ENCODE measurements around the gene FBXO47. TPM values are rescaled to one million over a fixed set of nuclear protein-coding genes. Genes with fewer than 3 reads are reported as not detected.
"Not testable (repeated sequence)": the region's sequence is repeated elsewhere in the genome, so short reads cannot be mapped to it uniquely, and the experiment has no call there.

The FBXO47 gene
- total and polyA plus RNA-seq, 2 donors (not counting 3 experiments of a cell fraction or from before 2014, with no cell fraction given), result not detected

- no peak overlapping the region for H3K4me2 ChIP-seq (ENCODE audit: insufficient read depth, low read length)
- H3K36me3 ChIP-seq (ENCODE audit: control insufficient read depth in 2 of 2, extremely low read depth in 1 of 2, insufficient read depth in 2 of 2, low read length in 2 of 2), result no peaks in the 10 kb centered on the region
- intact Hi-C loops (cut with micrococcal nuclease) (no loop called here), dilution Hi-C loops (cut with MboI; ENCODE audit: extremely low pct_ligation_motif_present, low sequenced_read_pairs) (no loop called here)
- no peak for FAIRE-seq
- H3K4me3 ChIP-seq (replicated peaks in 1 of 3; ENCODE audit: insufficient read depth in 1 of 3, low read depth in 1 of 3, low read length in 3 of 3), result no peak overlapping the region
- no peaks in the 10 kb centered on the region for H4K20me1 ChIP-seq (replicated peaks; ENCODE audit: control insufficient read depth, extremely low read depth, insufficient read depth, low read length)
- no peak for DNase-seq (ENCODE audit: low read depth, low spot score)
- no TSS peak for BruUV-seq (replicated peaks)
- H3K9ac ChIP-seq (replicated peaks; ENCODE audit: extremely low read depth, insufficient read depth, low read length), result no peak overlapping the region
- peaks cover 0 to 14% of the 10 kb centered on the region in 2 experiments for H3K27me3 ChIP-seq (ENCODE audit: control insufficient read depth in 2 of 2, insufficient read depth in 2 of 2, low read length in 2 of 2)
- no peak overlapping the region for H2AFZ ChIP-seq (ENCODE audit: low read depth, low read length)
- ChIA-PET CTCF (interaction anchor here (0.8 to 1.4 kb wide), 5 partner anchors 8 to 213 kb away, joined by 4 to 5 read pairs (median 4); no protein-coding TSS in a partner anchor), POLR2A (no interaction called here)
- no peaks in the 10 kb centered on the region for H3K4me1 ChIP-seq (ENCODE audit: control insufficient read depth, extremely low read depth, insufficient read depth, low read length)
- H3K79me2 ChIP-seq (ENCODE audit: control insufficient read depth, insufficient read depth, low read length), result no peaks in the 10 kb centered on the region
- no peaks in the 10 kb centered on the region for H3K9me1 ChIP-seq (replicated peaks; ENCODE audit: control insufficient read depth, extremely low read depth, insufficient read depth, low read length)
- no peak overlapping the region for H3K27ac ChIP-seq (ENCODE audit: insufficient read depth, low read depth, low read length)
- H3K9me3 ChIP-seq (replicated peaks; ENCODE audit: control insufficient read depth, insufficient read depth, low read length), result no peaks in the 10 kb centered on the region
- no peak for TF ChIP-seq CTCF (IDR thresholded peaks at IDR 0.05; ENCODE audit: extremely low read depth in 1 of 2, insufficient read depth in 1 of 2, low read depth in 1 of 2, low read length in 2 of 2)
- TF ChIP-seq EZH2 (IDR thresholded peaks at IDR 0.05; ENCODE audit: borderline replicate concordance, low read depth, low read length, severe bottlenecking), result no peak
Measured at GRCh38 chr17:38939987-38940386, 27.2 kb downstream of the FBXO47 start.

- H3K27ac ChIP-seq (ENCODE audit: insufficient read depth, low read depth, low read length); H3K9me1 ChIP-seq (replicated peaks; ENCODE audit: control insufficient read depth, extremely low read depth, insufficient read depth, low read length); H4K20me1 ChIP-seq (replicated peaks; ENCODE audit: control insufficient read depth, extremely low read depth, insufficient read depth, low read length); intact Hi-C loops (cut with micrococcal nuclease); H3K4me3 ChIP-seq (replicated peaks in 1 of 3; ENCODE audit: insufficient read depth in 1 of 3, low read depth in 1 of 3, low read length in 3 of 3); DNase-seq (ENCODE audit: low read depth, low spot score); FAIRE-seq; BruUV-seq (replicated peaks); H3K4me1 ChIP-seq (ENCODE audit: control insufficient read depth, extremely low read depth, insufficient read depth, low read length); H3K36me3 ChIP-seq (ENCODE audit: control insufficient read depth in 2 of 2, extremely low read depth in 1 of 2, insufficient read depth in 2 of 2, low read length in 2 of 2); H3K9ac ChIP-seq (replicated peaks; ENCODE audit: extremely low read depth, insufficient read depth, low read length); H3K79me2 ChIP-seq (ENCODE audit: control insufficient read depth, insufficient read depth, low read length); H3K9me3 ChIP-seq (replicated peaks; ENCODE audit: control insufficient read depth, insufficient read depth, low read length); POLR2A ChIA-PET; H3K4me2 ChIP-seq (ENCODE audit: insufficient read depth, low read length); H2AFZ ChIP-seq (ENCODE audit: low read depth, low read length); dilution Hi-C loops (cut with MboI; ENCODE audit: extremely low pct_ligation_motif_present, low sequenced_read_pairs): not testable (repeated sequence)
- CTCF ChIA-PET, result interaction anchor here (0.9 to 3.4 kb wide), 3 partner anchors 9 to 49 kb away, joined by 3 to 17 read pairs (median 6); no protein-coding TSS in a partner anchor
- H3K27me3 ChIP-seq (ENCODE audit: control insufficient read depth in 2 of 2, insufficient read depth in 2 of 2, low read length in 2 of 2), result peaks cover 0 to 14% of the 10 kb centered on the region in 2 experiments
Measured at GRCh38 chr17:38933962-38934361, 33.2 kb downstream of the FBXO47 start.

- H3K36me3 ChIP-seq (ENCODE audit: control insufficient read depth in 2 of 2, extremely low read depth in 1 of 2, insufficient read depth in 2 of 2, low read length in 2 of 2); FAIRE-seq; H3K4me2 ChIP-seq (ENCODE audit: insufficient read depth, low read length); H3K9me3 ChIP-seq (replicated peaks; ENCODE audit: control insufficient read depth, insufficient read depth, low read length); H3K27me3 ChIP-seq (ENCODE audit: control insufficient read depth in 2 of 2, insufficient read depth in 2 of 2, low read length in 2 of 2); H2AFZ ChIP-seq (ENCODE audit: low read depth, low read length); intact Hi-C loops (cut with micrococcal nuclease); H3K4me3 ChIP-seq (replicated peaks in 1 of 3; ENCODE audit: insufficient read depth in 1 of 3, low read depth in 1 of 3, low read length in 3 of 3); H3K27ac ChIP-seq (ENCODE audit: insufficient read depth, low read depth, low read length); dilution Hi-C loops (cut with MboI; ENCODE audit: extremely low pct_ligation_motif_present, low sequenced_read_pairs); DNase-seq (ENCODE audit: low read depth, low spot score); POLR2A ChIA-PET; CTCF ChIA-PET; H3K4me1 ChIP-seq (ENCODE audit: control insufficient read depth, extremely low read depth, insufficient read depth, low read length); H3K9me1 ChIP-seq (replicated peaks; ENCODE audit: control insufficient read depth, extremely low read depth, insufficient read depth, low read length); H3K79me2 ChIP-seq (ENCODE audit: control insufficient read depth, insufficient read depth, low read length); H3K9ac ChIP-seq (replicated peaks; ENCODE audit: extremely low read depth, insufficient read depth, low read length); BruUV-seq (replicated peaks); H4K20me1 ChIP-seq (replicated peaks; ENCODE audit: control insufficient read depth, extremely low read depth, insufficient read depth, low read length): not testable (repeated sequence)
Measured at GRCh38 chr17:38930782-38931181, 36.4 kb downstream of the FBXO47 start.

Data from endothelial cell of umbilical vein (primary cell).